ENCODE data around the gene DZIP1. TPM values are rescaled to one million over a fixed set of nuclear protein-coding genes. Genes with fewer than 3 reads are reported as not detected.
"Not testable (repeated sequence)": the region's sequence is repeated elsewhere in the genome, so short reads cannot be mapped to it uniquely, and the experiment has no call there.

DZIP1 gene, protein sequence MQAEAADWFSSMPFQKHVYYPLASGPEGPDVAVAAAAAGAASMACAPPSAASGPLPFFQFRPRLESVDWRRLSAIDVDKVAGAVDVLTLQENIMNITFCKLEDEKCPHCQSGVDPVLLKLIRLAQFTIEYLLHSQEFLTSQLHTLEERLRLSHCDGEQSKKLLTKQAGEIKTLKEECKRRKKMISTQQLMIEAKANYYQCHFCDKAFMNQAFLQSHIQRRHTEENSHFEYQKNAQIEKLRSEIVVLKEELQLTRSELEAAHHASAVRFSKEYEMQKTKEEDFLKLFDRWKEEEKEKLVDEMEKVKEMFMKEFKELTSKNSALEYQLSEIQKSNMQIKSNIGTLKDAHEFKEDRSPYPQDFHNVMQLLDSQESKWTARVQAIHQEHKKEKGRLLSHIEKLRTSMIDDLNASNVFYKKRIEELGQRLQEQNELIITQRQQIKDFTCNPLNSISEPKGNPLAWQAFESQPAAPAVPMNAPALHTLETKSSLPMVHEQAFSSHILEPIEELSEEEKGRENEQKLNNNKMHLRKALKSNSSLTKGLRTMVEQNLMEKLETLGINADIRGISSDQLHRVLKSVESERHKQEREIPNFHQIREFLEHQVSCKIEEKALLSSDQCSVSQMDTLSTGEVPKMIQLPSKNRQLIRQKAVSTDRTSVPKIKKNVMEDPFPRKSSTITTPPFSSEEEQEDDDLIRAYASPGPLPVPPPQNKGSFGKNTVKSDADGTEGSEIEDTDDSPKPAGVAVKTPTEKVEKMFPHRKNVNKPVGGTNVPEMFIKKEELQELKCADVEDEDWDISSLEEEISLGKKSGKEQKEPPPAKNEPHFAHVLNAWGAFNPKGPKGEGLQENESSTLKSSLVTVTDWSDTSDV
- total RNA-seq (10 to 100 TPM in 3 of 9 donors, 1 to 10 TPM in 6; 6.7 to 16.7 (median 9.8) TPM), polyA plus RNA-seq (10 to 100 TPM in 2 of 3 donors, 1 to 10 TPM in 1; 9.9 to 16.1 (median 13.2) TPM)
- long read RNA-seq, donor 1 = 0 reads
- long read RNA-seq, donor 2 = 0 reads
- long read RNA-seq, donor 3 = 0 reads
- long read RNA-seq, donor 4 = 0 reads
- long read RNA-seq, donor 5, partial matches to known transcripts = 0 of 1 reads
- long read RNA-seq, donor 5, other reads (novel, unspliced or antisense) = 0 of 1 reads
- long read RNA-seq, donor 6, partial matches to known transcripts = 3 of 3 reads
- long read RNA-seq, donor 6, other reads (novel, unspliced or antisense) = 0 of 3 reads
- long read RNA-seq, donor 7 = 0 reads
- long read RNA-seq, donor 8 = 0 reads
- long read RNA-seq, donor 9, partial matches to known transcripts = 0 of 1 reads
- long read RNA-seq, donor 9, other reads (novel, unspliced or antisense) = 0 of 1 reads
- long read RNA-seq, donor 10 = 0 reads

- peak; percentile 66 to 90 (median 73) for DNase-seq
- intact Hi-C loops (cut with DNase I) = no loop called here
- WGBS, 4 donors = 1 to 4% (median 2%) methylated on average over 7 to 30 of the region's 30 CpGs
These were observed at the start of gene DZIP1 for GRCh38 chr13:95644601-95645052. Gene DZIP1, minus strand, starts transcription at chr13:95644706. Its CDS starts 2,677 bp downstream, at chr13:95642029.

DNA sequence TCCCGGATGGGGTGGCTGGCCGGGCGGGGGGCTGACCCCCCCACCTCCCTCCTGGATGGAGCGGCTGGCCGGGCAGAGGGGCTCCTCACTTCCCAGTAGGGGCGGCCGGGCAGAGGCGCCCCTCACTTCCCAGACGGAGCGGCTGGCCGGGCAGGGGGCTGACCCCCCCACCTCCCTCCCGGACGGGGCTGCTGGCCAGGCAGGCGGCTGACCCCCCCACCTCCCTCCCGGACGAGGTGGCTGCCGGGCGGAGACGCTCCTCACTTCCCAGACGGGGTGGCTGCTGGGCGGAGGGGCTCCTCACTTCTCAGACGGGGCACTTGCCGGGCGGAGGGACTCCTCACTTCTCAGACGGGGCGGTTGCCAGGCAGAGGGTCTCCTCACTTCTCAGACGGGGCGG lies 46.5 kb upstream of the DZIP1 start:
- 93 to 97% (median 94%) methylated on average over 7 to 28 of the region's 28 CpGs; no CpG with 5 or more reads in 1 of the 4 donors for WGBS, 4 donors
- intact Hi-C loops (cut with DNase I) = not testable (repeated sequence)

More at GRCh38 chr13:95644601-95645052, at the start of gene DZIP1:
- TF ChIP-seq POLR2A (IDR thresholded peaks at IDR 0.05) = peak; percentile 17 to 64
- TF ChIP-seq, protein P1, sequence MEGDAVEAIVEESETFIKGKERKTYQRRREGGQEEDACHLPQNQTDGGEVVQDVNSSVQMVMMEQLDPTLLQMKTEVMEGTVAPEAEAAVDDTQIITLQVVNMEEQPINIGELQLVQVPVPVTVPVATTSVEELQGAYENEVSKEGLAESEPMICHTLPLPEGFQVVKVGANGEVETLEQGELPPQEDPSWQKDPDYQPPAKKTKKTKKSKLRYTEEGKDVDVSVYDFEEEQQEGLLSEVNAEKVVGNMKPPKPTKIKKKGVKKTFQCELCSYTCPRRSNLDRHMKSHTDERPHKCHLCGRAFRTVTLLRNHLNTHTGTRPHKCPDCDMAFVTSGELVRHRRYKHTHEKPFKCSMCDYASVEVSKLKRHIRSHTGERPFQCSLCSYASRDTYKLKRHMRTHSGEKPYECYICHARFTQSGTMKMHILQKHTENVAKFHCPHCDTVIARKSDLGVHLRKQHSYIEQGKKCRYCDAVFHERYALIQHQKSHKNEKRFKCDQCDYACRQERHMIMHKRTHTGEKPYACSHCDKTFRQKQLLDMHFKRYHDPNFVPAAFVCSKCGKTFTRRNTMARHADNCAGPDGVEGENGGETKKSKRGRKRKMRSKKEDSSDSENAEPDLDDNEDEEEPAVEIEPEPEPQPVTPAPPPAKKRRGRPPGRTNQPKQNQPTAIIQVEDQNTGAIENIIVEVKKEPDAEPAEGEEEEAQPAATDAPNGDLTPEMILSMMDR (IDR thresholded peaks at IDR 0.05) = no peak
- Histone ChIP-seq H3K27me3 (no peaks in the 10 kb centered on the region), H3K4me1 (replicated peaks in 1 of 2) (peaks cover 0 to 19% of the 10 kb centered on the region in 2 donors), H3K4me3 (peak within 1 kb of the TSS in 3 of 4 donors; percentile 20 to 56 (median 42)), H3K27ac (peak within 1 kb of the TSS in 2 of 5 donors; percentile 63 to 75), H3K36me3 (replicated peaks in 1 of 2) (no peaks in the 10 kb centered on the region), H3K9me3 (replicated peaks in 1 of 3) (no peaks in the 10 kb centered on the region)

DNA sequence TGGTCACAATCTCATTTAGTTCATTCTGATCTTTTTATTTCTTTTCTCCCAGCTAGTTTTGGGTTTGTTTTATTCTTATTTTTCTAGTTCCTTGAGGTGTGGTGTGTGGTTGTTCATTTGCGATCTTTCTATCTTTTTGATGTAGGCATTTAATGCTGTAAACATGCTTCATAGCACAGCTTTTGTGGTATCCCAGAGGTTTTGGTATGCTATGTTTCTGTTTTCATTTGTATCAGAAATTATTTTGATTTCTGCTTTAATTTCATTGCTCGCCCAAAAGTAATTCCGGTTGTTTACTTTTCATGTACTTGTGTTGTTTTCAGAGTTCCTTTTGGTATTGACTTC lies 45.0 kb upstream of the DZIP1 start:
- intact Hi-C loops (cut with DNase I) = no loop called here
- Histone ChIP-seq H3K36me3 (replicated peaks in 1 of 2) (no peaks in the 10 kb centered on the region), H3K9me3 (replicated peaks in 1 of 3) (no peaks in the 10 kb centered on the region)

More for the DNA sequence above, 46.5 kb upstream of the DZIP1 start:
- not testable (repeated sequence) for H3K9me3 ChIP-seq (replicated peaks in 1 of 3); H3K36me3 ChIP-seq (replicated peaks in 1 of 2); DNase-seq; H3K4me3 ChIP-seq; H3K27ac ChIP-seq; H3K4me1 ChIP-seq (replicated peaks in 1 of 2); H3K27me3 ChIP-seq

GRCh38 chr13:95684960-95685359 lies 40.5 kb upstream of the DZIP1 start:
- peak in 3 of 7 donors; percentile 39 to 45 (median 41) for DNase-seq
- 73 to 83% (median 80%) methylated on average over 4 to 5 of the region's 5 CpGs for WGBS, 4 donors

More for the DNA sequence above, 45.0 kb upstream of the DZIP1 start:
- Histone ChIP-seq H3K4me3 (no peak overlapping the region), H3K4me1 (replicated peaks in 1 of 2) (peaks cover 8 to 10% of the 10 kb centered on the region in 2 donors), H3K27me3 (no peaks in the 10 kb centered on the region), H3K27ac (no peak overlapping the region)
- no peak for TF ChIP-seq POLR2A (IDR thresholded peaks at IDR 0.05)
- TF ChIP-seq, protein P1 (IDR thresholded peaks at IDR 0.05) = no peak
- WGBS, 4 donors = 91 to 97% (median 93%) methylated on average over 3 of the region's 3 CpGs
- no peak for DNase-seq

More at GRCh38 chr13:95684960-95685359, 40.5 kb upstream of the DZIP1 start:
- H3K27ac ChIP-seq; intact Hi-C loops (cut with DNase I); H3K4me3 ChIP-seq; H3K9me3 ChIP-seq (replicated peaks in 1 of 3); H3K36me3 ChIP-seq (replicated peaks in 1 of 2); H3K27me3 ChIP-seq: not testable (repeated sequence)
- H3K4me1 ChIP-seq (replicated peaks in 1 of 2) = peaks cover 9 to 32% of the 10 kb centered on the region in 2 donors

Data from adrenal gland (tissue), 19 donors.